ENCODE results near the gene ARPC4. TPM values are rescaled to one million over a fixed set of nuclear protein-coding genes. Genes with fewer than 3 reads are reported as not detected.

Gene ARPC4
- total and polyA plus RNA-seq, 8 donors = 45.5 to 180 (median 123) TPM

DNA sequence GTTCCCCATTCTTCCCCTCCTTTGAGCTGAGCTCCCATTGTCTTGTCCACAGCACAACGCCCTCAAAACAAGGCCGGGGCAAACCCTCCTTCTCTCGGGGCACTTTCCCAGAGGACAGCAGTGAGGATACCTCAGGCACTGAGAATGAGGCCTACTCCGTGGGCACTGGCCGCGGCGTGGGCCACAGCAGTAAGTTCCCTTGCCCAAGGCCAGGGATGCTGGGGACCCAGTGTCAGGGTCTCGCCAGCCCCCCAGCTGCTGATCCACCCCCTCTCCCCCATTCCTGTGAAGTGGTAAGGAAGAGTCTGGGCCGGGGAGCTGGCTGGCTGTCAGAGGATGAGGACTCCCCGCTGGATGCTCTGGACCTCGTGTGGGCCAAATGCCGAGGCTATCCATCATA, 47.4 kb upstream of the ARPC4 start:
- WGBS, 5 donors = 92 to 96% (median 93%) methylated on average over 11 to 12 of the region's 12 CpGs
- Histone ChIP-seq H3K27ac (no peak overlapping the region), H3K36me3 (peaks cover 71 to 82% (median 81%) of the 10 kb centered on the region in 4 donors), H3K9me3 (no peaks in the 10 kb centered on the region), H3K27me3 (no peaks in the 10 kb centered on the region), H3K4me3 (no peak overlapping the region), H3K4me1 (peaks cover 7 to 19% (median 12%) of the 10 kb centered on the region in 4 donors)
- TF ChIP-seq POLR2A (IDR thresholded peaks at IDR 0.05) = no peak
- TF ChIP-seq, protein P1, sequence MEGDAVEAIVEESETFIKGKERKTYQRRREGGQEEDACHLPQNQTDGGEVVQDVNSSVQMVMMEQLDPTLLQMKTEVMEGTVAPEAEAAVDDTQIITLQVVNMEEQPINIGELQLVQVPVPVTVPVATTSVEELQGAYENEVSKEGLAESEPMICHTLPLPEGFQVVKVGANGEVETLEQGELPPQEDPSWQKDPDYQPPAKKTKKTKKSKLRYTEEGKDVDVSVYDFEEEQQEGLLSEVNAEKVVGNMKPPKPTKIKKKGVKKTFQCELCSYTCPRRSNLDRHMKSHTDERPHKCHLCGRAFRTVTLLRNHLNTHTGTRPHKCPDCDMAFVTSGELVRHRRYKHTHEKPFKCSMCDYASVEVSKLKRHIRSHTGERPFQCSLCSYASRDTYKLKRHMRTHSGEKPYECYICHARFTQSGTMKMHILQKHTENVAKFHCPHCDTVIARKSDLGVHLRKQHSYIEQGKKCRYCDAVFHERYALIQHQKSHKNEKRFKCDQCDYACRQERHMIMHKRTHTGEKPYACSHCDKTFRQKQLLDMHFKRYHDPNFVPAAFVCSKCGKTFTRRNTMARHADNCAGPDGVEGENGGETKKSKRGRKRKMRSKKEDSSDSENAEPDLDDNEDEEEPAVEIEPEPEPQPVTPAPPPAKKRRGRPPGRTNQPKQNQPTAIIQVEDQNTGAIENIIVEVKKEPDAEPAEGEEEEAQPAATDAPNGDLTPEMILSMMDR (IDR thresholded peaks at IDR 0.05) = no peak
- no peak for TF ChIP-seq EP300 (IDR thresholded peaks at IDR 0.05)
- no peak for TF ChIP-seq POLR2AphosphoS5 (IDR thresholded peaks at IDR 0.05)
- intact Hi-C loops (cut with DNase I; ENCODE audit: low total_unique reads) = no loop called here
- no peak for DNase-seq

DNA sequence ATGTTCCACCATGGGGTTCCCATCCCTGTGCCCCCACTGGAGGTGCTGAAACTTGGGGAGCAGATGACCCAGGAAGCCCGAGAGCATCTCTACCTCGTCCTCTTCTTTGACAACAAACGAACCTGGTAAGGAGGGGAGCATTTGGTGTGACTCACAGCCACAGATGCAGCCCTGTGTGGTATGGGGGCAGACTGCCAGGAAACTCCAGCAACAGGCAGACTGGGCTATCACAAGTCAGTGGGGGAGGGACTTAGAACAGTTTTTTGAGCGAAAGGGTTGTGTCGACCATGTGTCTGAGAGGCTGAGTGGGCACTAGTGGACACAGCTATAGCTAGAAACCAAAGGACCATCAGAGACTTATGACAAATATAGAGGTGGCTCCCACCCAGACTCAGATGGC, 46.6 kb upstream of the ARPC4 start:
- peaks cover 14 to 27% (median 20%) of the 10 kb centered on the region in 4 donors for H3K4me1 ChIP-seq
- TF ChIP-seq EP300 (IDR thresholded peaks at IDR 0.05) = no peak
- TF ChIP-seq POLR2AphosphoS5 (IDR thresholded peaks at IDR 0.05) = no peak
- no peak for TF ChIP-seq POLR2A (IDR thresholded peaks at IDR 0.05)
- TF ChIP-seq, protein P1 (IDR thresholded peaks at IDR 0.05) = no peak
- no peaks in the 10 kb centered on the region for H3K9me3 ChIP-seq
- intact Hi-C loops (cut with DNase I; ENCODE audit: low total_unique reads) = no loop called here
- peaks cover 64 to 74% (median 73%) of the 10 kb centered on the region in 4 donors for H3K36me3 ChIP-seq
- no peaks in the 10 kb centered on the region for H3K27me3 ChIP-seq
- H3K27ac ChIP-seq = no peak overlapping the region
- DNase-seq = no peak
- no peak overlapping the region for H3K4me3 ChIP-seq
- 66 to 84% (median 80%) methylated on average over 5 of the region's 5 CpGs for WGBS, 5 donors

DNA sequence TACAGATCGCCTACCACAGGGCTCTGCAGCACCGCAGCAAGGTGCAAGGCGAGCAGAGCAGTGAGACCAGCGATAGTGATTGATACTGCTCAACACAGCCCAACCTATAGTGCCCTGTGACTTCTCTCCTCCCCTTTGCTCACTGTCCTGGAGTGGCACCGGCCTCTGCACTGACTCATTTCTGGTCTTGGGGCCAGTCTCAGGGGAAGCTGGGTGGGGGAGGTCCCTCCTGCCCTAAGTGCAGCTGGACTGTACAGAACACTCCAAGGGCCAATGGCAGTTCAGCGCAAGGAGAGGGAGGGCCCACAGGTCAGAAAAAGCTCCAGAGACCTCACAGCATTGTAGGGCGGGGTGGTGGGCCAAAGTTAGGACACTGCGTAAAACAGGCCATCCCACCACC, 45.6 kb upstream of the ARPC4 start:
- H3K4me3 ChIP-seq = no peak overlapping the region
- DNase-seq = no peak
- intact Hi-C loops (cut with DNase I; ENCODE audit: low total_unique reads) = no loop called here
- peaks cover 18 to 36% (median 26%) of the 10 kb centered on the region in 4 donors for H3K4me1 ChIP-seq
- H3K27me3 ChIP-seq = no peaks in the 10 kb centered on the region
- no peak for TF ChIP-seq EP300 (IDR thresholded peaks at IDR 0.05)
- TF ChIP-seq, protein P1 (IDR thresholded peaks at IDR 0.05) = no peak
- H3K27ac ChIP-seq = no peak overlapping the region
- H3K9me3 ChIP-seq = no peaks in the 10 kb centered on the region
- 91 to 97% (median 94%) methylated on average over 7 to 8 of the region's 8 CpGs for WGBS, 5 donors
- peaks cover 59 to 73% (median 72%) of the 10 kb centered on the region in 4 donors for H3K36me3 ChIP-seq

DNA sequence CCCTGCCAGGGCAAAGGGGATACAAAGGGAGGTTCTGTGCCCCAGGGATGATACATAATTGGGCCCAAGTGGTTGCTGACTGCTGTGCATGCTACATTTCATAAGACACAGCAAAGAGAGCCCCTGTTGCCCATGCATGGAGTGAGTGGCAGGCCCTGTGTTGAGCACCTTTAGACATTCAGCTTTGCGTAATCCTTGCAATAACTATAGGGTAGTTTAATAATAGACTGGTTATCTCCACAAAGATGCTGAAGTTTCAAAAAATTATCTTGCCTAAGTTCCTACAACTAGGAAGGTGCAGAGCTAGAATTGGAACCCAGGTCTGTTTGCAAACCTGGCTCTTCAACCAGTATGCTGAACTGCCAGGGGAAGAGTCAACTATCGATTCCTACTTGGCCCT, 44.9 kb upstream of the ARPC4 start:
- WGBS, 5 donors = 96 to 100% (median 98%) methylated on average over 2 of the region's 2 CpGs
- Histone ChIP-seq H3K9me3 (no peaks in the 10 kb centered on the region), H3K4me3 (no peak overlapping the region), H3K4me1 (peaks cover 18 to 36% (median 26%) of the 10 kb centered on the region in 4 donors), H3K27ac (no peak overlapping the region), H3K36me3 (peaks cover 57 to 73% (median 72%) of the 10 kb centered on the region in 4 donors), H3K27me3 (no peaks in the 10 kb centered on the region)
- intact Hi-C loops (cut with DNase I; ENCODE audit: low total_unique reads) = no loop called here
- TF ChIP-seq EP300 (IDR thresholded peaks at IDR 0.05) (no peak), POLR2AphosphoS5 (IDR thresholded peaks at IDR 0.05) (no peak), POLR2A (IDR thresholded peaks at IDR 0.05) (no peak)
- TF ChIP-seq, protein P1 (IDR thresholded peaks at IDR 0.05) = no peak
- no peak for DNase-seq
